A549 (cell line): ENCODE results near the gene KCNH4.

Source experiments
- HDAC2 ChIP-seq: fragments of 200-600 bp; sonication (generic); IDR thresholded peaks from 2 replicates; pipeline ENCODE4 v1.6.1; 2016
- JUN ChIP-seq, 2 experiments: fragments of >200 bp; sonication (Bioruptor Twin); formaldehyde crosslinking; IDR thresholded peaks; 2 replicates in 1 of 2; 3 replicates in 1 of 2; pipeline ENCODE4 v1.6.1; 2016 to 2017
- POLR2A ChIP-seq: IDR thresholded peaks from 2 replicates; pipeline ENCODE4 v1.6.1; 2012; ENCODE audit warnings: mild to moderate bottlenecking, low read length
- RFX5 ChIP-seq: fragments of 450-650 bp; IDR thresholded peaks from 2 replicates; pipeline ENCODE4 v1.7.1; 2014; ENCODE audit warnings: antibody characterized with exemption, mild to moderate bottlenecking, moderate library complexity

DNA sequence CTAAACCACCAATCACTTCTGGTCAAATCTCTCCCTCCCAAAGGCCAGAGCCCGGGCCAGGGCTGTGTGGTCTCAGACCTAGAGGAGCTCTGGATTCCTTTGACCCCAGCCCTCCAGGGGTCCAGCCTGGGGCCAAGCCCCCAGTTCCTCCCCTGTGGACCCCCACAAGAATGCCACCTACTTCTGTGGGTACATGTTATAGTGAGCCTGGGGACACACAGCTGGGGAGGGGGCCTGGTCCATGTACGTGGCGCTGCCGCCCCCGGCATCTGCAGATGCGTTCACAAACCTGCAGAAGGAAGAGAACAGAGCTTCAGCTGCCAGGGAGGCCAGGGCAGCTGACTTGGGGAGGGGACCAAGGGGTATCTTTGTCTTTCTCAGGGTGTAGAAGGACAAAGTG lies 21.2 kb upstream of the KCNH4 start:
- no peak for TF ChIP-seq POLR2A
- TF ChIP-seq HDAC2: no peak
- TF ChIP-seq RFX5: no peak
- no peak for TF ChIP-seq JUN (IDR thresholded peaks at IDR 0.05)
